Ishikawa (cell line): ENCODE measurements around the gene HOXB9.

ENCODE experiments used
- CEBPB ChIP-seq: IDR thresholded peaks from 2 replicates; pipeline ENCODE4 v1.6.1; 2012
- CREB1 ChIP-seq: IDR thresholded peaks from 2 replicates; pipeline ENCODE4 v1.6.1; 2012; ENCODE audit warnings: low read depth
- EGR1 ChIP-seq: IDR thresholded peaks from 2 replicates; pipeline ENCODE4 v1.6.1; 2012
- EP300 ChIP-seq: IDR thresholded peaks from 2 replicates; pipeline ENCODE4 v1.6.1; 2012; ENCODE audit warnings: borderline replicate concordance
- FOXM1 ChIP-seq: IDR thresholded peaks from 2 replicates; pipeline ENCODE4 v1.6.1; 2012; ENCODE audit warnings: low read depth, borderline replicate concordance
- NFIC ChIP-seq: IDR thresholded peaks from 2 replicates; pipeline ENCODE4 v1.6.1; 2012
- RAD21 ChIP-seq: IDR thresholded peaks from 2 replicates; pipeline ENCODE4 v1.6.1; 2012; ENCODE audit warnings: low read depth
- TAF1 ChIP-seq: IDR thresholded peaks from 2 replicates; pipeline ENCODE4 v1.6.1; 2012; ENCODE audit warnings: low read depth, mild to moderate bottlenecking
- TCF12 ChIP-seq: IDR thresholded peaks from 2 replicates; pipeline ENCODE4 v1.6.1; 2012; ENCODE audit warnings: low read depth
- TEAD4 ChIP-seq: IDR thresholded peaks from 2 replicates; pipeline ENCODE4 v1.6.1; 2012
- YY1 ChIP-seq: IDR thresholded peaks from 2 replicates; pipeline ENCODE4 v1.6.1; 2012; ENCODE audit warnings: low read depth
- ZBTB7A ChIP-seq: IDR thresholded peaks from 2 replicates; pipeline ENCODE4 v1.6.1; 2012; ENCODE audit warnings: low read depth
- TF ChIP-seq, protein P1 (sequence below): IDR thresholded peaks from 2 replicates; pipeline ENCODE4 v1.6.1; 2012
- TF ChIP-seq, protein P2 (sequence below): IDR thresholded peaks from 2 replicates; pipeline ENCODE4 v1.6.1; 2012
- TF ChIP-seq, protein P3 (sequence below): IDR thresholded peaks from 2 replicates; pipeline ENCODE4 v1.6.1; 2012; ENCODE audit warnings: low read depth, mild to moderate bottlenecking

Gene HOXB9

DNA sequence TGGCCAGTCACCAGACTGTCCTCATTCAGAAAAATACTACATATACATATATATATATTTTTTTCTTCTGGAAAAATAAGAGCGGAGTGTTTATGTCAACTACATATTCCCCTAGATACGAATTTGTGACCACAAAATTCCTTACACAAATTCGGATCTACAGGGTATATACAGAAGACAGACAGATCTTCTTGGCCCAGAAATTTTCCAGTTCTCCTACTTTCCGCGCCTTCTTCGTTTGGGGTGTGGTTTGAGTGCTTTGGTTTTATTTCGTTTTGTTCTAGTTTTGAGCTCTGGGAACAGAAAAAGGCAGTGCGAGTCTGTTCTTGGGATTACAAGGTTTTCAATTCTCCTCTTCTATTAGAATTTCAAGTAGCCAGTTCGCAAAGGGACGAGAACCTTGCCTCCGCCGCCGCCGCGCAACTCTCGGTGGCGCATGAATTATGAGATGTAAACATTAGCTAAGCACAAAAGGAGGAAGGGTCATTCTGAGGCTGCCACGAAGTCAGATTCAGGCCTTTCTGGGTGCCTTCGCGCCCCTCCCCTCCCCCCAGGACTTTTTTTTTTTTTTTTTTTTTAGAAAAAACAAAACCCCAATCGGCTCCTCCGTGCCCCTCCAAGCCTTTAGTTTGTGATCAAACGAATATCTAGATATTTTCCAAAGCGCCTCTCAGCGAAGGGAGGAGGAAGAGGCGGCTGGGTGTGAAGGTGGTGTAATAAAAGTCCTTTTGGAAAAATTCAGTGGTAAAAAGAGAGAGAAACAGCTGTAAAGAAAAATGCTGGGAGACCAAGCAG lies 46.2 kb downstream of the HOXB9 start:
- TF ChIP-seq CREB1 (no peak), TCF12 (no peak), ZBTB7A (no peak), EGR1 (no peak), YY1 (no peak), EP300 (no peak), TEAD4 (no peak), TAF1 (no peak), FOXM1 (no peak), NFIC (no peak), CEBPB (no peak), RAD21 (no peak)
- TF ChIP-seq, protein P1, sequence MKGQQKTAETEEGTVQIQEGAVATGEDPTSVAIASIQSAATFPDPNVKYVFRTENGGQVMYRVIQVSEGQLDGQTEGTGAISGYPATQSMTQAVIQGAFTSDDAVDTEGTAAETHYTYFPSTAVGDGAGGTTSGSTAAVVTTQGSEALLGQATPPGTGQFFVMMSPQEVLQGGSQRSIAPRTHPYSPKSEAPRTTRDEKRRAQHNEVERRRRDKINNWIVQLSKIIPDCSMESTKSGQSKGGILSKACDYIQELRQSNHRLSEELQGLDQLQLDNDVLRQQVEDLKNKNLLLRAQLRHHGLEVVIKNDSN = no peak
- TF ChIP-seq, protein P2, sequence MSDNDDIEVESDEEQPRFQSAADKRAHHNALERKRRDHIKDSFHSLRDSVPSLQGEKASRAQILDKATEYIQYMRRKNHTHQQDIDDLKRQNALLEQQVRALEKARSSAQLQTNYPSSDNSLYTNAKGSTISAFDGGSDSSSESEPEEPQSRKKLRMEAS = no peak
- TF ChIP-seq, protein P3, sequence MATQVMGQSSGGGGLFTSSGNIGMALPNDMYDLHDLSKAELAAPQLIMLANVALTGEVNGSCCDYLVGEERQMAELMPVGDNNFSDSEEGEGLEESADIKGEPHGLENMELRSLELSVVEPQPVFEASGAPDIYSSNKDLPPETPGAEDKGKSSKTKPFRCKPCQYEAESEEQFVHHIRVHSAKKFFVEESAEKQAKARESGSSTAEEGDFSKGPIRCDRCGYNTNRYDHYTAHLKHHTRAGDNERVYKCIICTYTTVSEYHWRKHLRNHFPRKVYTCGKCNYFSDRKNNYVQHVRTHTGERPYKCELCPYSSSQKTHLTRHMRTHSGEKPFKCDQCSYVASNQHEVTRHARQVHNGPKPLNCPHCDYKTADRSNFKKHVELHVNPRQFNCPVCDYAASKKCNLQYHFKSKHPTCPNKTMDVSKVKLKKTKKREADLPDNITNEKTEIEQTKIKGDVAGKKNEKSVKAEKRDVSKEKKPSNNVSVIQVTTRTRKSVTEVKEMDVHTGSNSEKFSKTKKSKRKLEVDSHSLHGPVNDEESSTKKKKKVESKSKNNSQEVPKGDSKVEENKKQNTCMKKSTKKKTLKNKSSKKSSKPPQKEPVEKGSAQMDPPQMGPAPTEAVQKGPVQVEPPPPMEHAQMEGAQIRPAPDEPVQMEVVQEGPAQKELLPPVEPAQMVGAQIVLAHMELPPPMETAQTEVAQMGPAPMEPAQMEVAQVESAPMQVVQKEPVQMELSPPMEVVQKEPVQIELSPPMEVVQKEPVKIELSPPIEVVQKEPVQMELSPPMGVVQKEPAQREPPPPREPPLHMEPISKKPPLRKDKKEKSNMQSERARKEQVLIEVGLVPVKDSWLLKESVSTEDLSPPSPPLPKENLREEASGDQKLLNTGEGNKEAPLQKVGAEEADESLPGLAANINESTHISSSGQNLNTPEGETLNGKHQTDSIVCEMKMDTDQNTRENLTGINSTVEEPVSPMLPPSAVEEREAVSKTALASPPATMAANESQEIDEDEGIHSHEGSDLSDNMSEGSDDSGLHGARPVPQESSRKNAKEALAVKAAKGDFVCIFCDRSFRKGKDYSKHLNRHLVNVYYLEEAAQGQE = no peak

DNA sequence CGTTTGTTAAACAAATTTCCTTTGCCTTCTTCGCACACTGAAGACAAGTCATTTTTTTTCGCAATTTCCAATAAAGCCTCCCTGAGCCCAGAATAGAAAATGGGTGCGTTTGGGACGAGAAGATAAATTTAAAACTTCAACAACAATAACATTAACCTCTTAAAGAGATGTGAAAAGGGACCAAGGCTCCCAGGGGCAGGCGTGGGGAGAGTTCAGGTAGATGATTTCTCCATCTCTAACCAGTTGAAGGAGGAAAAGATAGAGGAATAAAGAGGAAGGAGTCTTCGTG lies 46.7 kb downstream of the HOXB9 start:
- TF ChIP-seq EP300 (no peak), EGR1 (no peak), ZBTB7A (no peak), FOXM1 (no peak), YY1 (no peak), CEBPB (no peak), CREB1 (no peak), TEAD4 (no peak)
- TF ChIP-seq, protein P3 = no peak
- TF ChIP-seq, protein P1 = no peak

DNA sequence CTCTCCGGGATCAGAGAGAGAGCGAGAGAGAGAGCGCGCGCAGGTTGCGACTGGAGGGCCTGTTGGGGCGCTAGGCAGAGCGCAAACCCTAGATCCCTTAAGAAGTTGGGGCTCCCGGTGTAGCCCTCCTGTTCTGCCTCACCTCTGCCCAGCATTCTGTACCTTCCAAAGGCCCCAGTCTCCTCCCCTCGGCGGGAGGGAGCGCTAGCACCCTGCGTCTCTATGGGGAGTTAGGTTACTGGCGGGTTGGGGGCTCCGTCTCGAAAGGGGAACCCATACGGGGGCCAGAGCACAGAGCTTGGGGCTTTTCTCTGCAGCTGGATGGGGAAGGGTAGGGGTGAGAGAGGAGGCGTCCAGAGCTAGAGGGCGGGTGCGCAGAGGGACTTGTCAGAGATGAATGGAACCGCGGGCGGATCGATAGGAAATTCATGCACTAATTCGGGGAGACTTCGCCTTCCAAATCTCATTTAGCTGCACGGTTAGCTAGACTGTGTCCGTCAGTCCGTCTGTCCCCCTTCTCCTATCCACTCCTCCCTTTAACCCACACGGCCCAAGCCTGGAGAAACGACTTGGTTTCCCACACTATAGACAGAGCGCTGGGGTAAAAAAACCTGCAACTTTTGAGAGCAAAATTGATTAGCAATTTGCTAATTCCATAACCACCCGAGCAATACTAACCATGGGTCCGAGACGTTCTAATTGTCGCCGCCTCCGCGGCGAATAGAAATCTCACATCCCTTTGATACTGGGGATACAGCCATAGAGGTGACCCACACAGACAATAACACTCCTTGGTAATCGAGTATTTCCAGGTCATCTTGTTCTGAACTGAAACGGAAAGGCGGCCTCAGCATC lies 47.3 kb downstream of the HOXB9 start:
- TF ChIP-seq, protein P3 = no peak
- TF ChIP-seq ZBTB7A = no peak

DNA sequence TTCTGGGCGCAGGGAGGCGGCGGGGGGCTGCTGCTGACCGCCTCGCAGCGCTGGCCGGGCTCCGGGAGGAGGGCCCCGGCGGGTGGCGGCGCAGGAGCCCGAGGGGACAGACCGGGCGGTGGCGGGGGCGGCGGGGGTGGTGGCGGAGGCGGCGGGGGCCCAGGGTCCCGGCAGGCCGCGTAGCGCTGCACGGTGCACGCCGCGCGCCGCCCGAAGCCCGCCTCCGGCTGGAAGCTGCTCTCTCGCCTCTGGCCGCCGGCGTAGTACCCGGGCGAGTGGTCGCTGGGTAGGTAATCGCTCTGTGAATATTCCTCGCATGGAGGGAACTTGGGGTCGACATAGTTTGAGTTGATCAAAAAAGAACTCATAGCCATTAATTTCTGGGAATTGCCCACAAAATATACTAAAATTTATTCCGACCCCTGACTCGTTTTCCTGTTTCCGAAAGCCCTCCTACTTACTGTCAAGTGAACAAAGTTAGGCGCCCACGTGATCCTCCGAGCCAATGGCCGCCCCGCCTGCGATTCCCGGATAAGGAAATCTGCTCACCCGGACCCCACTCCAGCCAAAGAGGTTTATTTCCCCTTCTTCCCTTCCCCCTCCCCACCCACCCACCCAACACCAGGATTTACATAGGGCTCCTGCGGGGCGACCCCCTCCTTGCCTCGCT lies 48.1 kb downstream of the HOXB9 start, which contains the start of gene HOXB4:
HOXB4 (minus strand) TSS at position 405 of the 670 bp plus-strand sequence; CDS start at position 374, 31 bp downstream.
- TF ChIP-seq NFIC (no peak), TAF1 (no peak)
- TF ChIP-seq, protein P1 = peak; percentile 89
